ENCODE measurements around the gene VEGFA. TPM values are rescaled to one million over a fixed set of nuclear protein-coding genes. Genes with fewer than 3 reads are reported as not detected.

Gene VEGFA
- total and polyA plus RNA-seq, 2 donors: 63.8 to 85.7 TPM

DNA sequence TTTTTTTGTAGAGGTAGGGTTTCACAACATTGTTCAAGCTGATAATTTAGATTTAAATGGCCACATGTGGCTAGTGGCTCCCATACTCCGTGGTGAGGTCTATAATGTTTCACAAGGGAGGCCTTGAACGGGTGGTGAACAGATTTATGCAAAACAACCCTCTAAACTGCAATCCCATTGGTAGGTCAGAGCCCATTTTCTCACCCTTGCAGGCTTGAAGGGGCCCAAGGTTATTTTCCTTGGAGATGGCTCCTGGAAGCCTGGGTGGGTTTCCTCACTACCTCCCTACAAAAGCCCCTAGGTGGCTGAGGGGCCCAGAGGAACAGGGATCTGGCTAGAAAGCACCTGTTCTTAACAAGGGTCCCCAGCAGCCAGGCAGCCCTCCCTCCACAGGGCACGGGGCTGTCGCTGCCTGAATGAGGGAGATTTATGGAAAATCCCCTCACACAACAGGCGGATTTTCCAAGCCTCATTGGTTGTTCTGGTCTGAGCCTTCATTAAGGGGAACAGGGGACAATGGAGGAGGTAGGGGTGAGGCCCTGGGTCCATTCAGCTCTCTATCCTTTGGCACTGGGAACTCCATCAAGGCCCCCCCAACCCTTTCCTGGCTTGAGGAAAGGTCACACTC lies 64.6 kb downstream of the VEGFA start:
- DNase-seq (ENCODE audit: extremely low spot score): no peak
- H3K36me3 ChIP-seq (ENCODE audit: insufficient read depth): no peaks in the 10 kb centered on the region
- no peaks in the 10 kb centered on the region for H3K4me1 ChIP-seq (ENCODE audit: insufficient read depth)
- H3K27ac ChIP-seq (ENCODE audit: low read depth): no peak overlapping the region
- H3K4me3 ChIP-seq (ENCODE audit: low read depth, low read length): no peak overlapping the region
- WGBS: 90% methylated on average over 5 of the region's 5 CpGs

DNA sequence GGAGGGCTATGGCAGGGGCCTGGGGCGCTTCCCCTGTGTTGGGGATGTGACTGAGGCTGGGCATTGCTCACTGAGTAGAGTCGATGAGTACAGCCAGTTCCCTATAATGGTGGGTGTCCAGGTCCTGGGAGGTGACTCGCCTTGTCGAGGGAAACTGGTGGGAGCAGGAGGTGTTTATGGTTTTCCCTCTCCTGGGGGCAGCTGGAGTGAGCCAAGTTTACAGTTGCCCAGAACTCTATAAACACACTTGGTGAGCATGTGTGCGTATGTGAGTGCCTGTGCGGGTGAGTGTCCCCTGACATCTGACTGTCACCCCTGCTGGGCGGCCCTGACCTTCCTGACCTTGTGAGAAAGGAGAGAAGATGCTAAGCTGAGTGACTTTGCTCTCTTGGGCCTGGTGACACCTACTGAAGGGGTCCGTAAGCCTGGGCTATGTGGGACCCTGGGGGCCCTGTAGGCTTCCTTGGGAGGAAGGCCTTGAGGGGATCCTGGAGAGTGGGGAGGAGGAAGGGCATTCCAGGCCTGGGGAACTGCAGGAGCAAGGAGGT lies 65.9 kb downstream of the VEGFA start:
- no peak overlapping the region for H3K27ac ChIP-seq (ENCODE audit: low read depth)
- WGBS: 80% methylated on average over 8 of the region's 8 CpGs
- no peak overlapping the region for H3K4me3 ChIP-seq (ENCODE audit: low read depth, low read length)
- peaks cover 2% of the 10 kb centered on the region for H3K4me1 ChIP-seq (ENCODE audit: insufficient read depth)
- no peak for DNase-seq (ENCODE audit: extremely low spot score)
- H3K36me3 ChIP-seq (ENCODE audit: insufficient read depth): no peaks in the 10 kb centered on the region

Small RNAs within 50 kb of the gene (small RNA-seq; reads per million reads assigned to genes)
- gene AL136131.3: not detected

Other genes with a start within 250 kb of the VEGFA start
- 23.8 TPM for gene XPO5, start 194.2 kb upstream of the VEGFA start, total RNA-seq
- gene XPO5, start 194.2 kb upstream of the VEGFA start, polyA plus RNA-seq: 12.6 TPM
- gene POLH, start 194.0 kb upstream of the VEGFA start, total RNA-seq: 16.8 TPM
- gene POLH, start 194.0 kb upstream of the VEGFA start, polyA plus RNA-seq: 5.7 TPM
- 36.3 TPM for gene GTPBP2, start 140.9 kb upstream of the VEGFA start, total RNA-seq
- gene GTPBP2, start 140.9 kb upstream of the VEGFA start, polyA plus RNA-seq: 40.4 TPM
- 16.8 TPM for gene MAD2L1BP, start 134.4 kb upstream of the VEGFA start, total RNA-seq
- 25.3 TPM for gene MAD2L1BP, start 134.4 kb upstream of the VEGFA start, polyA plus RNA-seq
- 1.0 TPM for gene RSPH9, start 125.2 kb upstream of the VEGFA start, total RNA-seq
- gene RSPH9, start 125.2 kb upstream of the VEGFA start, polyA plus RNA-seq: 0.60 TPM
- 33.3 TPM for gene MRPS18A, start 82.4 kb upstream of the VEGFA start, total RNA-seq
- 55.8 TPM for gene MRPS18A, start 82.4 kb upstream of the VEGFA start, polyA plus RNA-seq